GM23338 (cell line): ENCODE results near the gene ATG7. TPM values are rescaled to one million over a fixed set of nuclear protein-coding genes. Genes with fewer than 3 reads are reported as not detected.

Experiments used
- ATAC-seq: fragments of 200-7000 bp; cut with Tn5 transposase; 3 replicates; pipeline ENCODE4 v1.9.1; 2020
- DNase-seq: peaks from one replicate; pipeline ENCODE4 v3.0.0-alpha.2; 2015; ENCODE audit warnings: low spot score
- H2AFZ ChIP-seq: fragments of 200-600 bp; sonication (generic); 2 replicates; pipeline ENCODE4 v1.8.0; 2016; ENCODE audit warnings: antibody characterized with exemption, mild to moderate bottlenecking, moderate library complexity
- H3F3A ChIP-seq: fragments of 200-600 bp; sonication (generic); replicated peaks from 2 replicates; pipeline ENCODE4 v1.8.0; 2017; ENCODE audit warnings: antibody characterized with exemption, mixed run types, low read depth
- H3K27ac ChIP-seq: fragments of 200-600 bp; sonication (generic); 2 replicates; pipeline ENCODE4 v1.6.1; 2016; ENCODE audit warnings: low read depth
- H3K27me3 ChIP-seq: fragments of 200-600 bp; sonication (generic); 2 replicates; pipeline ENCODE4 v1.8.0; 2016; ENCODE audit warnings: mild to moderate bottlenecking, mixed run types, moderate library complexity; ENCODE audit not compliant: insufficient read depth
- H3K36me3 ChIP-seq: fragments of 200-600 bp; sonication (generic); 2 replicates; pipeline ENCODE4 v1.8.0; 2016; ENCODE audit warnings: mild to moderate bottlenecking; ENCODE audit not compliant: insufficient read depth
- H3K4me1 ChIP-seq: fragments of 200-600 bp; sonication (generic); 2 replicates; pipeline ENCODE4 v1.8.0; 2016; ENCODE audit warnings: mild to moderate bottlenecking, moderate library complexity; ENCODE audit not compliant: insufficient read depth
- H3K4me2 ChIP-seq: fragments of 200-600 bp; sonication (generic); 2 replicates; pipeline ENCODE4 v1.7.1; 2017; ENCODE audit warnings: mixed run types
- H3K4me3 ChIP-seq: fragments of 200-600 bp; sonication (generic); 2 replicates; pipeline ENCODE4 v1.6.1; 2016; ENCODE audit warnings: mixed run types
- H3K79me2 ChIP-seq: fragments of 200-600 bp; sonication (generic); replicated peaks from 2 replicates; pipeline ENCODE4 v1.8.0; 2017; ENCODE audit warnings: mild to moderate bottlenecking; ENCODE audit not compliant: insufficient read depth
- H3K9me2 ChIP-seq: fragments of 200-600 bp; sonication (generic); 2 replicates; pipeline ENCODE4 v1.8.0; 2017; ENCODE audit not compliant: insufficient read depth
- H4K20me1 ChIP-seq: fragments of 200-600 bp; sonication (generic); replicated peaks from 2 replicates; pipeline ENCODE4 v1.8.0; 2017; ENCODE audit warnings: mild to moderate bottlenecking; ENCODE audit not compliant: insufficient read depth
- H3K27ac Mint-ChIP-seq: 2 replicates; pipeline ENCODE4 v1.8.0; 2020; ENCODE audit warnings: inconsistent platforms, mild to moderate bottlenecking, moderate library complexity, mixed read lengths
- H3K27me3 Mint-ChIP-seq: 3 replicates; pipeline ENCODE4 v1.8.0; 2022; ENCODE audit warnings: low read depth, mild to moderate bottlenecking, moderate library complexity, mixed read lengths, inconsistent platforms; ENCODE audit not compliant: insufficient read depth, poor library complexity
- H3K36me3 Mint-ChIP-seq: 3 replicates; pipeline ENCODE4 v1.8.0; 2021; ENCODE audit warnings: low read depth, mild to moderate bottlenecking, inconsistent platforms, moderate library complexity, mixed read lengths
- H3K4me1 Mint-ChIP-seq: 3 replicates; pipeline ENCODE4 v1.8.0; 2020; ENCODE audit warnings: mild to moderate bottlenecking, inconsistent platforms, mixed read lengths
- H3K4me3 Mint-ChIP-seq: 3 replicates; pipeline ENCODE4 v1.8.0; 2021; ENCODE audit warnings: moderate library complexity, mild to moderate bottlenecking, inconsistent platforms, mixed read lengths
- H3K9me3 Mint-ChIP-seq: 3 replicates; pipeline ENCODE4 v1.8.0; 2020; ENCODE audit warnings: moderate library complexity, mild to moderate bottlenecking, inconsistent platforms, mixed read lengths
- CREB1 ChIP-seq: fragments of 250-450 bp; sonication (Bioruptor Pico); IDR thresholded peaks from 2 replicates; pipeline ENCODE4 v1.5.0; 2020; ENCODE audit warnings: low read depth, mild to moderate bottlenecking, moderate library complexity
- CTCF ChIP-seq, 2 experiments: fragments of 200-600 bp in 1 of 2; sonication (generic) in 1 of 2; conservative IDR thresholded peaks; 2 replicates each; pipeline versions ENCODE4 v1.5.1 to v1.6.1; 2016 to 2017; ENCODE audit warnings: antibody characterized with exemption in 2 of 2, low read depth in 2 of 2, mild to moderate bottlenecking in 2 of 2, moderate library complexity in 1 of 2
- ETS1 ChIP-seq: IDR thresholded peaks from 2 replicates; pipeline ENCODE4 v1.6.1; 2016; ENCODE audit warnings: antibody characterized with exemption
- EZH2 ChIP-seq: fragments of 200-600 bp; sonication (generic); IDR thresholded peaks from one replicate; pipeline ENCODE4 v1.8.0; 2017; ENCODE audit warnings: antibody characterized with exemption, mild to moderate bottlenecking, low read depth; ENCODE audit not compliant: unreplicated experiment
- EZH2phosphoT487 ChIP-seq: fragments of 200-600 bp; sonication (generic); IDR thresholded peaks from one replicate; pipeline ENCODE4 v1.8.1; 2018; ENCODE audit warnings: antibody characterized with exemption; ENCODE audit not compliant: unreplicated experiment
- JUNB ChIP-seq: IDR thresholded peaks from one replicate; pipeline ENCODE4 v1.6.1; 2016; ENCODE audit warnings: antibody characterized with exemption; ENCODE audit not compliant: unreplicated experiment
- NANOG ChIP-seq: IDR thresholded peaks from 2 replicates; pipeline ENCODE4 v1.6.1; 2016; ENCODE audit warnings: antibody characterized with exemption, borderline replicate concordance
- POLR2AphosphoS5 ChIP-seq: IDR thresholded peaks from 2 replicates; pipeline ENCODE4 v1.6.1; 2016; ENCODE audit warnings: antibody characterized with exemption, low read depth
- REST ChIP-seq: IDR thresholded peaks from one replicate; pipeline ENCODE4 v1.6.1; 2018; ENCODE audit warnings: antibody characterized with exemption; ENCODE audit not compliant: unreplicated experiment
- STAT1 ChIP-seq: IDR thresholded peaks from one replicate; pipeline ENCODE4 v1.6.1; 2016; ENCODE audit warnings: antibody characterized with exemption; ENCODE audit not compliant: unreplicated experiment
- ZNF114 ChIP-seq: fragments of 250-450 bp; sonication (Bioruptor Pico); IDR thresholded peaks from 2 replicates; pipeline ENCODE4 v1.5.0; 2020; ENCODE audit warnings: mild to moderate bottlenecking, moderate library complexity
- ZNF331 ChIP-seq: fragments of 250-450 bp; sonication (Bioruptor Pico); IDR thresholded peaks from 2 replicates; pipeline ENCODE4 v1.5.0; 2020; ENCODE audit warnings: low read depth, mild to moderate bottlenecking, moderate library complexity
- ZNF462 ChIP-seq: fragments of 250-450 bp; sonication (Bioruptor Pico); IDR thresholded peaks from 2 replicates; pipeline ENCODE4 v1.5.0; 2020; ENCODE audit warnings: mild to moderate bottlenecking, moderate library complexity
- polyA plus RNA-seq: library from polyadenylated mRNA; unstranded; fragments of >200 nt; fragmentation: Nextera tagmentation; extraction: Ambion mirVana; gene quantifications from 2 replicates; pipeline ENCODE4 v1.2.1, GENCODE V29; 2016
- total RNA-seq: library from RNA; depleted of rRNA; stranded (reverse); fragments of >200 nt; shearing (Covaris generic); gene quantifications from 2 replicates; pipeline ENCODE4 v1.2.3, GENCODE V29; 2014

The ATG7 gene
- total and polyA plus RNA-seq, 2 experiments from 2014 or later, result 16.2 to 36.7 TPM

GRCh38 chr3:11423868-11424267 lies 151.7 kb downstream of the ATG7 start:
- Histone ChIP-seq H3K36me3 (no peaks in the 10 kb centered on the region), H2AFZ (no peak overlapping the region), H4K20me1 (no peaks in the 10 kb centered on the region), H3K9me2 (0 out of 2 replicates have a peak, but pooled peaks cover 6% of the 10 kb centered on the region), H3K27me3 (no peaks in the 10 kb centered on the region), H3F3A (no peaks in the 10 kb centered on the region), H3K79me2 (no peaks in the 10 kb centered on the region), H3K4me2 (no peak overlapping the region), H3K4me3 (no peak overlapping the region), H3K4me1 (no peaks in the 10 kb centered on the region), H3K27ac (no peak overlapping the region)
- Mint-ChIP-seq H3K27me3 (peaks cover 7% of the 10 kb centered on the region), H3K27ac (no peak overlapping the region; the same call in 1 of the 2 replicates), H3K4me1 (peaks cover 5% of the 10 kb centered on the region; the same call in 2 of the 3 replicates), H3K9me3 (no peaks in the 10 kb centered on the region), H3K36me3 (no peaks in the 10 kb centered on the region), H3K4me3 (no peak overlapping the region; the same call in 2 of the 3 replicates)
- DNase-seq (peak; percentile 10), ATAC-seq (0 out of 3 replicates have a peak, but pooled peaks have one; percentile 31)
- TF ChIP-seq ZNF331 (CRISPR knock-in tag), result no peak
- TF ChIP-seq EZH2, result no peak
- no peak for TF ChIP-seq ZNF462 (CRISPR knock-in tag)
- no peak for TF ChIP-seq CREB1 (CRISPR knock-in tag)
- no peak for TF ChIP-seq POLR2AphosphoS5
- TF ChIP-seq CTCF (conservative IDR thresholded peaks at IDR 0.05; ENCODE audit: low read depth in 2 of 2), result no peak
- TF ChIP-seq NANOG, result no peak
- TF ChIP-seq EZH2phosphoT487, result no peak
- TF ChIP-seq STAT1, result no peak
- no peak for TF ChIP-seq REST
- no peak for TF ChIP-seq JUNB
- no peak for TF ChIP-seq ETS1
- TF ChIP-seq ZNF114, result no peak
